Left lung (tissue), 10 donors: ENCODE results near the gene ZNF530. TPM values are rescaled to one million over a fixed set of nuclear protein-coding genes. Genes with fewer than 3 reads are reported as not detected.

Experiments used
- ATAC-seq: fragments of 200-7000 bp; cut with Tn5 transposase; one replicate; pipeline ENCODE4 v1.9.1; 2020; ENCODE audit warnings: moderate library complexity
- DNase-seq, 4 donors: peaks; one replicate each; pipeline ENCODE4 v3.0.0-alpha.2; 2013 to 2020
- H3K27ac ChIP-seq, 2 donors: fragments of 200-600 bp; sonication (generic) in 1 of 2; one replicate each; pipeline versions ENCODE4 v1.5.0 to v1.8.0; 2020 to 2021
- H3K27me3 ChIP-seq, 2 donors: fragments of 200-600 bp; sonication (generic) in 1 of 2; one replicate each; pipeline versions ENCODE4 v1.5.0 to v1.8.0; 2020 to 2021
- H3K36me3 ChIP-seq, 2 donors: fragments of 200-600 bp; sonication (generic) in 1 of 2; one replicate each; pipeline versions ENCODE4 v1.5.0 to v1.8.0; 2020 to 2021
- H3K4me1 ChIP-seq, 2 donors: fragments of 200-600 bp; one replicate each; pipeline ENCODE4 v1.8.0; 2021
- H3K4me3 ChIP-seq, 2 donors: fragments of 200-600 bp; sonication (generic) in 1 of 2; one replicate each; pipeline versions ENCODE4 v1.5.0 to v1.8.0; 2020 to 2021; ENCODE audit warnings: mild to moderate bottlenecking in 1 of 2
- H3K9me3 ChIP-seq, 2 donors: fragments of 200-600 bp; sonication (generic) in 1 of 2; one replicate each; pipeline versions ENCODE4 v1.5.0 to v1.8.0; 2020 to 2021
- intact Hi-C, 2 donors: fragments of 100-400 bp; cut with DNase I; formaldehyde crosslinking; loops; one replicate each; pipeline versions ENCODE4 v1.11.2 to v1.14.2; 2022
- polyA plus RNA-seq, 6 donors: library from polyadenylated mRNA; unstranded; fragments of 120-200 nt; gene quantifications; one replicate each; pipeline ENCODE4 v1.2.1, GENCODE V29; 2013; ENCODE audit not compliant: insufficient read length in 6 of 6
- total RNA-seq, 2 donors: library from RNA; stranded (reverse); fragmentation: NEBNext Ultra II Directional; extraction: Animal tissue kit (Norgen Biotek cat#: 25700); gene quantifications; one replicate each; pipeline ENCODE4 v1.2.1, GENCODE V29; 2021
- TF ChIP-seq, protein P1 (sequence below), 2 donors: fragments of 200-600 bp; sonication (generic) in 1 of 2; IDR thresholded peaks; one replicate each; pipeline versions ENCODE4 v1.5.0 to v1.8.0; 2021; ENCODE audit warnings: antibody characterized with exemption in 2 of 2
- donor health status: DM: no; HTN: yes; CAD: no.
- donor health status: DM: no; HTN: no; CAD: no.

The ZNF530 gene
- total and polyA plus RNA-seq, 8 donors, result 2.3 to 7.6 (median 6.5) TPM

DNA sequence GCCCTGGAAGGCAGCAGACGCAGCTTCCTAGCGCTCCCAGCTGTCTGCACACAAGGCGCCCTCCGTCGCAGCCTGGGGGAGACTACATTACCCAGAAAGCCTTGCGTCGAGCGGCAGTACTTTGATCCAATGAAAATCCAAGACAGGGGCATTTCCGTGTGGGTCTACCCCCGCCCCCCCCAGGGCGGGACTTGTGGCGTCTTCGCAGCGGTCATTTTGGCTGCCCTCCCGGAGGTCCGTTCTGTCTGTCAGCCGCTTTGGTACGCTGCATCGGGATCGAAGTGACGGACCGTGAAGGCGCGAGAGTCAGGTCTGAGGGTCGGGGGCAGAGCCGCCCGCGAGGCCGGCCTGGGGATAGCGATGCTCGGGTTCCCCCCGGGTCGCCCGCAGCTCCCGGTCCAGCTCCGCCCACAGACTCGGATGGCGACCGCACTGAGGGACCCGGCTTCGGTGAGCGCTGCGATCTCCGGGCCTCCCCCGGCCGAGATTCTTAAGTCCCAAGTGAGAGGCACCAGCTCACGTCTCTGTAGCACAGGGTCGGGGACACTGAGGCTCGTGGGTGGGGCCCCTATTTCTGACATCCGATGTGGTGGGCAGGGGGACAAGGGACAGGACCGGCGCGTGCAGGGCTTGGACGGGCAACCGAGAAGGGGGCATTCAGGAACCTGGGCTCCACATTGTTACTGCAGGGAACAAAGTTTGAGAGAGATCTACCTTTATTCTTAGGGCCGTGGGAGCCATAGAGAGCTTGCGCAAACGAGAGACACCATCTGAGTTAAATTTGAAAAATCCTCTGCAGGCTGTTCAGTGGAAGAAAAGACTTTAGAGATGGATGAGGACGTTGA lies 33.5 kb downstream of the ZNF530 start, which contains the start of gene ZNF211:
Gene ZNF211 (plus strand): TSS at position 182 of the 845 bp plus-strand sequence. CDS start 179 bp downstream, at position 361.
- H3K9me3 ChIP-seq, result peaks cover 0 to 46% of the 10 kb centered on the region in 2 donors
- ATAC-seq, result peak; percentile 100
- intact Hi-C loops, result no loop called here
- peak within 1 kb of the TSS; percentile 49 to 75 for H3K27ac ChIP-seq
- peaks cover 0 to 13% of the 10 kb centered on the region in 2 donors for H3K4me1 ChIP-seq
- DNase-seq, result peak; percentile 92 to 97 (median 95)
- H3K27me3 ChIP-seq, result no peaks in the 10 kb centered on the region
- TF ChIP-seq, protein P1, sequence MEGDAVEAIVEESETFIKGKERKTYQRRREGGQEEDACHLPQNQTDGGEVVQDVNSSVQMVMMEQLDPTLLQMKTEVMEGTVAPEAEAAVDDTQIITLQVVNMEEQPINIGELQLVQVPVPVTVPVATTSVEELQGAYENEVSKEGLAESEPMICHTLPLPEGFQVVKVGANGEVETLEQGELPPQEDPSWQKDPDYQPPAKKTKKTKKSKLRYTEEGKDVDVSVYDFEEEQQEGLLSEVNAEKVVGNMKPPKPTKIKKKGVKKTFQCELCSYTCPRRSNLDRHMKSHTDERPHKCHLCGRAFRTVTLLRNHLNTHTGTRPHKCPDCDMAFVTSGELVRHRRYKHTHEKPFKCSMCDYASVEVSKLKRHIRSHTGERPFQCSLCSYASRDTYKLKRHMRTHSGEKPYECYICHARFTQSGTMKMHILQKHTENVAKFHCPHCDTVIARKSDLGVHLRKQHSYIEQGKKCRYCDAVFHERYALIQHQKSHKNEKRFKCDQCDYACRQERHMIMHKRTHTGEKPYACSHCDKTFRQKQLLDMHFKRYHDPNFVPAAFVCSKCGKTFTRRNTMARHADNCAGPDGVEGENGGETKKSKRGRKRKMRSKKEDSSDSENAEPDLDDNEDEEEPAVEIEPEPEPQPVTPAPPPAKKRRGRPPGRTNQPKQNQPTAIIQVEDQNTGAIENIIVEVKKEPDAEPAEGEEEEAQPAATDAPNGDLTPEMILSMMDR (IDR thresholded peaks at IDR 0.05), result no peak
- H3K36me3 ChIP-seq, result peaks cover 0 to 44% of the 10 kb centered on the region in 2 donors
- H3K4me3 ChIP-seq, result peak within 1 kb of the TSS; percentile 84 to 86

DNA sequence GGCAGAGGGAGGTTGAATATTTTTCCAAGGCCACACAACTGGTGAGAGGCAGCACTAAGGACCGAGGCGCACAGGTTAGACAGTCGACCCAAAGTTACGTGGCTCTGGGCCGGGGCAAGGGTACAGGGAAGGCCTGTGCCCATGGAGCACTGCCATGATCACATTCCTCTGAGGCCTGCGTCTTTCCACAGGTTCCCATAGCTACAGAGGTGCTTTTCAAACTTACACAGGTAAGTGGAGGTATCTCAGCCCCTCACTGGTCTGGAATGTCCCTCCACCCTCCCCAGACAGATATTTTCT lies 34.1 kb downstream of the ZNF530 start:
- Histone ChIP-seq H3K27ac (no peak overlapping the region), H3K4me3 (peak overlapping the region; percentile 84 to 86), H3K4me1 (peaks cover 0 to 13% of the 10 kb centered on the region in 2 donors), H3K27me3 (no peaks in the 10 kb centered on the region), H3K9me3 (peaks cover 0 to 46% of the 10 kb centered on the region in 2 donors), H3K36me3 (peaks cover 0 to 50% of the 10 kb centered on the region in 2 donors)
- no peak for DNase-seq
- intact Hi-C loops, result no loop called here
- TF ChIP-seq, protein P1 (IDR thresholded peaks at IDR 0.05), result no peak
- peak; percentile 30 for ATAC-seq

DNA sequence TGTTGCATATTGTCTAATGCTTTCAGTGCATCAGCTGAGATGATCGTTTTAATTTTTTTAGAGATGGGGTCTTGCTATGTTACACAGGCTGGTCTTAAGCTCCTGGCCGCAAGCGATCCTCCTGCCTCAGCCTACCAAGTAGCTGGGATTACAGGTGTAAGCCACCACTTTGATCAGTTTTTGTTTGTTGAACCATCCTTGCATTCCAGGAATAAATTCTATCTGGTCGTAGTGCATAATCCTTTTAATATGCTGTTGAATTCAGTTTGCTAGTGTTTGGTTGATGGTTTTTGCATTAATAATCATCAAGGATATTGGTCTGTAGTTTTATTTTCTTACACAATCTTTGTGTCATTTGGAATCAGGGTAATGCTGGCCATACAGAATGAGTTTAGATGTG lies 37.7 kb downstream of the ZNF530 start:
- H3K9me3 ChIP-seq, result peaks cover 0 to 70% of the 10 kb centered on the region in 2 donors
- H3K27ac ChIP-seq, result no peak overlapping the region
- H3K4me1 ChIP-seq, result peaks cover 0 to 10% of the 10 kb centered on the region in 2 donors
- intact Hi-C loops, result no loop called here
- TF ChIP-seq, protein P1 (IDR thresholded peaks at IDR 0.05), result no peak
- ATAC-seq, result no peak
- no peaks in the 10 kb centered on the region for H3K27me3 ChIP-seq
- DNase-seq, result no peak
- H3K4me3 ChIP-seq, result no peak overlapping the region
- H3K36me3 ChIP-seq, result peaks cover 8 to 80% of the 10 kb centered on the region in 2 donors

DNA sequence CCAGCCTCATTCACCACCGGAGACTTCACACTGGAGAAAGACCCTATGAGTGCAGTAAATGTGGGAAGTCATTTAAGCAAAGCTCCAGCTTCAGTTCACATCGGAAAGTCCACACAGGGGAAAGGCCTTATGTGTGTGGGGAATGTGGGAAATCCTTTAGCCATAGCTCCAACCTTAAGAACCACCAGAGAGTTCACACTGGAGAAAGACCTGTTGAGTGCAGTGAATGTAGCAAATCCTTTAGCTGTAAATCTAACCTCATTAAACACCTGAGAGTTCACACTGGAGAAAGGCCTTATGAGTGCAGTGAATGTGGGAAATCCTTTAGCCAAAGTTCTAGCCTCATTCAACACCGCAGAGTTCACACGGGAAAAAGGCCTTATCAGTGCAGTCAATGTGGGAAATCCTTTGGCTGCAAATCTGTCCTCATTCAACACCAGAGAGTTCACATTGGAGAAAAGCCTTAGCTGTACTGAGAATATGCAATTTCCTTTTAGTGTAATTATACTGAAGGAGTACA lies 42.1 kb downstream of the ZNF530 start:
- Histone ChIP-seq H3K36me3 (peaks cover 8 to 68% of the 10 kb centered on the region in 2 donors), H3K27ac (no peak overlapping the region), H3K9me3 (peaks cover 0 to 94% of the 10 kb centered on the region in 2 donors), H3K4me1 (no peaks in the 10 kb centered on the region), H3K4me3 (no peak overlapping the region), H3K27me3 (no peaks in the 10 kb centered on the region)
- intact Hi-C loops, result no loop called here
- TF ChIP-seq, protein P1 (IDR thresholded peaks at IDR 0.05), result no peak
- ATAC-seq (no peak), DNase-seq (no peak)

DNA sequence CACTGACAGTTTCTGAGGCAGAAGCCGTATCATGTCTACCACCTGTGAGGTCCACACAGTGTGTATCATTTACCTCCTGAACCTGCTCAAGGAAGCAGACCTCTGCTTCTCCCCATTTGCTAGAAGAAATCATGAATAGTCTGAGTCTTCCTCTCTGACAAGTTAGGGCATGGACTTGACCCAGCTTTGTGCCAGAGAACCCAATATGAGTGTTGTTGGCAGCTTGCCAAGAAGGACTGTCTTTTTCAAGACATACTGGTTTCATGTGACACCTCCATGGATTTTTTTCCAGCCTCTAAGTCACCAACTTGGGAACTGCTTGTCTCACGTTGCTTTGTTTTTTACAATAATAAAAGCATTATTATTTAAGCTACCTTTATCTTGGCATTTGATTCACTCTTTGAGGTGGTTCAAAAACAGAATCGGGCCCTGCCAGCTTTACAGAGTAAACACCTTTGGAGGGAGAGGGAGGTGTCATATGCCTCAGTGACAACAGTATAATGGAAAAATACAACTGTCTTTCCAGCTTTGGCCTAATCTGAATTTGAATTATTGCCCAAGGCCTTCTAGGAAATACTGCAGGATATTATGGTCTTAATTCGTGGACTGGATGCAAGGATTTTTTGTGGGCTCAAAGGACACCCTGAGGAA lies 42.8 kb downstream of the ZNF530 start:
- TF ChIP-seq, protein P1 (IDR thresholded peaks at IDR 0.05), result no peak
- peaks cover 8 to 60% of the 10 kb centered on the region in 2 donors for H3K36me3 ChIP-seq
- no peak overlapping the region for H3K4me3 ChIP-seq
- ATAC-seq, result no peak
- no peaks in the 10 kb centered on the region for H3K4me1 ChIP-seq
- DNase-seq, result no peak
- peaks cover 0 to 92% of the 10 kb centered on the region in 2 donors for H3K9me3 ChIP-seq
- H3K27me3 ChIP-seq, result no peaks in the 10 kb centered on the region
- H3K27ac ChIP-seq, result no peak overlapping the region
- intact Hi-C loops, result no loop called here
